GM21737 (cell line): ENCODE results near the gene CD163L1.
"Not testable (repeated sequence)": the region's sequence is repeated elsewhere in the genome, so short reads cannot be mapped to it uniquely, and the experiment has no call there.

ENCODE experiments used
- ATAC-seq: cut with Tn5 transposase; IDR thresholded peaks from one replicate; pipeline ENCODE4 v1.9.1; 2021; ENCODE audit warnings: mild to moderate bottlenecking, moderate library complexity; ENCODE audit not compliant: unreplicated experiment

Gene CD163L1

GRCh38 chr12:7444076-7444475 is at the start of gene CD163L1:
Gene CD163L1 (minus strand): TSS chr12:7444153. CDS start chr12:7444127, 26 bp downstream.
- no peak for ATAC-seq

DNA sequence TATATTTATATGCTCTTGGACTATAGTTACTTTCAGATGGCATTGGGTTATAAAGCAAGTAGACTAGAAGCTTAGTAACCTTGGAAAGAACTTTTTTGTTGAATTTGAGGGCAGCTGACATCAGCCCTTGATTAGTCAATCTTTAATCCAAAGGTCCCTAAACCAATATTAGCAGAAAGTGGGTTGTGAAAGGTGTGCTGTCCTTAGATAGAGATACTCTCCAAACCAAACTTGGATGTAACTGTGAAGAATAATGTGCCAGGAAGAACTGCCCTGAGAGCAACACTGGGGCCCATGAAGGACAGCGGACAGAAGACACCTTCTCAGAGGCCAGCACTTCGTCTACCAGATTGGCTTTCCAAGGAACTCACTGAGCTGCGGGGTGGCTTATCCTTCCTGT is 49.1 kb upstream of the CD163L1 start:
- no peak for ATAC-seq

DNA sequence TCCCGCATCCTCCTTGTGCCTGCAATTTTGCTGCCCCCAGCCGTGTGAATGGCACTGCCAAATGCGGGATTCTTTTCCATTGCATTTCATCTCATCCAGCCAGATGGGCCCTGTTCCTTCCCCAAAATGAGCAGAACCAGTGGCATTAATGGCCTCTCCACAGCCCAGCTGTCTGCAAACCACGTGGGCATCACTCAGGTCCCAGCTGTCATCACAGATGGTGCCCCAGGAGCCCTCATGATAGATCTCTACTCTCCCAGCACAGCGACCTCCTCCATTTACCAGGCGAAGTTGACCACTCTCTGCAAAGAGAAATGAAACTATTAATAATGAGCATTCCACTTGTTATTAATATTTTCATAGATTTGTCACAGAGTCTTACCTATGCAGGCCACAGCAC is 42.6 kb upstream of the CD163L1 start:
- no peak for ATAC-seq

- no peak for ATAC-seq
These were observed 41.1 kb upstream of the CD163L1 start for GRCh38 chr12:7485095-7485494.

DNA sequence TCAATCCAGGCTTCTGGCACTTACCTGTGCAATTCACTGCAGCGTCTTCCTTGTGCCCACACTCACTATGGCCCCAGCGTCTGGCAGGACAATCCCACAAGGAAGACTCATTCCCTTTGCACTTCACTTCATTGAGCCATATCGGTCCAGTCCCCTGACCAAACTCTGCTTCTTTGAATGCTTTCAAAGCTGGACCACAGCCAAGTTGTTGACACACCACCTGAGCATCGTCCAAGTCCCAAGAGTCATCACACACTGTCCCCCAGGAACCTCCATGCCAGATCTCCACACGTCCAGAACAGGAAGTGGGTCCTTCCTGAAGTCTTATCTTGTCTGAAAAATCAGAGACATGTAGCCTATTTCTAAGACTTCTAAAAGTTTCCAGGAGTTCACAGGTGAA is 39.4 kb upstream of the CD163L1 start:
- no peak for ATAC-seq

DNA sequence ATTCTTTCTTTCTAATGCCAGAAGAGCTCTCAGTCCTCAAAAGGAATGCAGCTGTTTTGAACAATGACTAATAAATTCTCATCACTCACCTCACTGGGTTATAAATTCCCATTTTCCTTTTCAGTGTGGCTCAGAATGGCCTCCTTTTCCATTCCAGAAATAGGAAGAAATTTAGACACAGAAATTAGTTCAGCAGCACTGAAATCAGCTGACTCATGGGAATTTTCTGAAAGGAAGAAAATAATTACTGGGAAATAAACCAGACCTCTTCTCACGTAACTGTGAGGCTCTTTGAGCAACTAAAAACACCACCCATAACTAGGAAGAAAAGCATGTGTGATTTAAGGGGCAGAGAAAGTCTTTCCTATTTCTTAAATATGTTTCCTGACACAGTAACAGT is 35.8 kb upstream of the CD163L1 start:
- ATAC-seq = no peak

- ATAC-seq = no peak
These were observed 28.1 kb upstream of the CD163L1 start for GRCh38 chr12:7472060-7472459.

DNA sequence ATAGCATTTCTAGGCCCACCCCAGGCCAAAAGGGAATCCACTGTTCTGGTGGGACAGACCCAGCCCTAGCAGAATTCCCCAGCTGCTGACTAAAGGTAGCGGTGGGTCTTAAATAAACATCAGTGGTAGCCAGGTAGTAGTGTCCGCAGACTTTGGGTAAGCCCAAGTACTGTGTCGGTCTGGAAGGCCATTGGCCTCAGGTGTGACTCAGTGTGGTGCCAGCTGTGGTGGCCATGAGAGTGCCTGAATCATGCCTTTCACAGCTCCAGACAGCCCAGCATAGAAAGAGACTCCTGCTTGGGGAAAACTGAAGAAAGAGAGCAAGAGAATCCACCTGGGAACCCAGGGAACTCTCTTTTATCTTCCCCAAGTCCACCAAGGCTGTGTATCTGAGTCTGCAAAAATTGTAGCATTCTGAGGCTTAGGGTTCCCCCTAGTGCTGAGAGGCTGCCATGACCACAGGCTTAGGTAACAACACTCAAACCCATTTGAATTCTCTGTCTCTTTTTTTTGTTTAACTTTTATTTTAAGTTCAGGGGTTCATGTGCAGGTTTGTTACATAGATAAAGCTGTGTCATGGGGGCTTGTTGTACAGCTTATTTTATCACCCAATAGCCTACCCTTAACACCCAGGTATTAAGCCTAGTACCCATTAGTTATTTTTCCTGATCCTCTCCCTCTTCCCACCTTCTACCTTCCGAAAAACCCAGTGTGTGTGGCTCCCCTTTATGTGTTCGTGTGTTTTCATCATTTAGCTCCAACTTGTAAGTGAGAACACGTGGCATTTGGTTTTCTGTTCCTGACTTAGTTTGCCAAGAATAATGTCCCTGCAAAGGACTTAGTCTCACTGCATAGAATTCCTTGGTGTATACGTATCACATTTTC is 16.7 kb upstream of the CD163L1 start:
- no peak for ATAC-seq

DNA sequence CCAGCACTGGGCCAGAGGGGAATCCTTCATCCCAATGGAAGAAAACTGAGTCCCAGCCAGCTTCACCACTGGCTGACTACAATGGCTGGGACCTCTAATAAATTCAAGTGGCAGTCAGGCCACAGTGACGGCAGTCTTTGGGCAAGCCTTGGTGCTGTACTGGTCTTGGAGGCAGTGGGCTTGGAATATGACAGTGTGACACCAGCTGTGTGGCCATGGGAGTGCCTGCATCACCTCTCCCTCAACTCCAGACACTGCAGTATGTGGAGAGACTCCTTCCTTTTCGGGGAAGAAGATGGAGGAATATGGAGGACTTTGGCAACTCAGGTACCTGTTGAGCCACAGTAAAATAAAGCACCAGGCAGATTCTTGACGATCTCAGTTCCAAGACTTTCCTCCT is 16.0 kb upstream of the CD163L1 start:
- ATAC-seq = no peak

GRCh38 chr12:7451756-7452155 is 7.8 kb upstream of the CD163L1 start:
- ATAC-seq = no peak

GRCh38 chr12:7450667-7451066 is 6.7 kb upstream of the CD163L1 start:
- no peak for ATAC-seq

DNA sequence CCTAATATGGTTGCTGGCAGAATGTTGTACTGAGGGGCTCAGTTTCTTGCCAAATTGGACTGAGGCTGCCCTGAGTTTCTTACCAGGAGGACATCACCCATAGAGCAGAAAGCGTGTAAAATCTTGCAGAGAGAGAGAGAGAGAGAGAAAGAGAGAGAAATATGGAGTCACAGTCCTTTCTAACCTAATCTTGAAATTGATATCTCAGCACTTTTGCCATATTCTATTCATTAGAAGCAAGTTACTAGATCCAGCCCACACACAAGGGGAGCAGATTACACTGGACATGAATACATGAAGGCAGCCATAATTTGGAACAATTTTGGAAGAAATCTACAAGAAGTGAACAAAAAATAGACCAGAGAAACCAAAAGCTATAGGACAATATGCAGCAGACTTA is 4.1 kb upstream of the CD163L1 start:
- ATAC-seq = no peak

GRCh38 chr12:7444537-7444936 is 584 bp upstream of the CD163L1 start:
- ATAC-seq = no peak

GRCh38 chr12:7441216-7441615 is 2.7 kb downstream of the CD163L1 start:
- no peak for ATAC-seq

GRCh38 chr12:7439579-7440505 is 4.1 kb downstream of the CD163L1 start:
- no peak for ATAC-seq

- ATAC-seq = not testable (repeated sequence)
These were observed 5.5 kb downstream of the CD163L1 start for GRCh38 chr12:7438291-7438995.

GRCh38 chr12:7437494-7437893 is 6.5 kb downstream of the CD163L1 start:
- not testable (repeated sequence) for ATAC-seq

DNA sequence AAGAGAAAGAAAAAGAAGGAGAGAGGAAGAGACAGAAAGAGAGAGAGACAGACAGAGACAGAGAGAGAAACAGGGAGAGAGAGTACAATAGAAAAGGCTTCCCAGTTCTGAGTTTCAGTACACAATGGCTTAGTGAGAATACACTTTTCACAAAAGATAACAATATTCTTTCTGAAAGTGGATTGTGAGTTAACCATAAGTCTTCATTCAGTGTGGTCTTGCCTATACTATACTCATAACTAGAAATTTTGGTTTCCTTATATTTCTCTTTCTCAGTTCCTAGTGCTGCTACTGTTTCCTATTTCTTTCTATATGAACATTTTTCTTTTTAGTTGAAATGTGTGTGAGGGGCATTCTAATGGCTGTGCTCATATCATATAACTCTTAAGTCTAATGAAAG is 9.3 kb downstream of the CD163L1 start:
- ATAC-seq = no peak

DNA sequence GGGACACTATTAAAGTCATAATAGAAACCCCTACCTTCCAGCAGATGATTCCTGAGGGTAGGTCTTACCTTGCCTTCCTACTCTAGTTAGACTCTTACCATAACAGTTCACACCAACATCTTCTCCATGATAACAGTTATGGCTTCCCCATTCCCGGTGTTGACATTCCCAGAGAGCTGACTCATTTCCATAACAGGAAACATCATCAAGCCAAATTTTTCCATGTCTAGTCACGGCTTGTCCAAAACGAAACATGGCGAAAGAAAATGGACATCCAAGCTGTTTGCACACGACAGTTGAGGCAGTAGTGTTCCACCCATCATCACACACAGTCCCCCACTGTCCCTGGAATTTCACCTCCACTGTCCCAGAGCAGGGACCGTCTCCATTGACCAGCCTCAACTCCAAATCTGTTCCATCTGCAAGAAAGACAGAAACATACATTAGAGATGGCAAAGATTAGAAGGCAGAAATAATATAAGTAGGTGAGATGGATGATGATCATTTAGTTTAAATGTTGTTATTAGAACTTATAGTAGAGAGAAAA is 10.6 kb downstream of the CD163L1 start:
- no peak for ATAC-seq

DNA sequence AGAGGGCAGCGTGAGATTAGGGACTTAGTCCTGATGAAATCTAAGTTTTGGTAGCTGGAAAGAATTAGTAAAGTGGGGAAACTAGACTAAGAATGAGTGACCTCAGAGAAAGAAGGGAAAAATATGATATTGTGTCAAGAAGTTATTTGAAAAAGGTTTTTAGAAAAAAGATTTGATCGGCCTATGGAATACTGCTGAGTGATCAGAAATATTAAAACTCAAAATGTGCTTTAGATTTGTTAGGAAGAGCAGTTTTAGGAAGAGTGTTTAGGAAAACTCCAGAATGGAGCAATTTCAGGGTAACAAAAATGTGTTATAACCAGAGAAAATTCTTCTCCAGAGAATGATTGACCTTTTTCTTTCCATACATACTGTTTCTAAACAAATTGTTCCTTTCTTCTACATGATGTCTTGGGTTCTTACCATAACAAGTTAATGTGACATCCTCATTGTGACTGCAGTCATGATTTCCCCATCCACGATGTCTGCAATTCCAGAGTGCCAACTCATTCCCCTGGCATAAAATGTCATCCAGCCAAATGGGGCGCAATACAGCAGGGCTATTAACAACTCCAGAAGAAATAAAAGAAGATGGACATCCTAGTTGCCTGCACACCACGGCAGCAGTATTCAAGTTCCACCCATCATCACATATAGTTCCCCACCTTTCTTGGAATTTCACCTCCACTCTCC is 11.8 kb downstream of the CD163L1 start:
- ATAC-seq = no peak
